GM21528 (cell line): Measurements from ENCODE around the gene TBX10.
"Not testable (repeated sequence)": the region's sequence is repeated elsewhere in the genome, so short reads cannot be mapped to it uniquely, and the experiment has no call there.

Source experiments
- ATAC-seq: cut with Tn5 transposase; IDR thresholded peaks from one replicate; pipeline ENCODE4 v1.9.1; 2021; ENCODE audit warnings: mild to moderate bottlenecking, moderate library complexity; ENCODE audit not compliant: unreplicated experiment, low FRiP score

The TBX10 gene

GRCh38 chr11:67664696-67665540 lies 25.4 kb upstream of the TBX10 start:
- no peak for ATAC-seq

GRCh38 chr11:67664213-67664585 lies 24.6 kb upstream of the TBX10 start:
- ATAC-seq, result no peak

GRCh38 chr11:67663532-67664212 lies 24.1 kb upstream of the TBX10 start:
- no peak for ATAC-seq

DNA sequence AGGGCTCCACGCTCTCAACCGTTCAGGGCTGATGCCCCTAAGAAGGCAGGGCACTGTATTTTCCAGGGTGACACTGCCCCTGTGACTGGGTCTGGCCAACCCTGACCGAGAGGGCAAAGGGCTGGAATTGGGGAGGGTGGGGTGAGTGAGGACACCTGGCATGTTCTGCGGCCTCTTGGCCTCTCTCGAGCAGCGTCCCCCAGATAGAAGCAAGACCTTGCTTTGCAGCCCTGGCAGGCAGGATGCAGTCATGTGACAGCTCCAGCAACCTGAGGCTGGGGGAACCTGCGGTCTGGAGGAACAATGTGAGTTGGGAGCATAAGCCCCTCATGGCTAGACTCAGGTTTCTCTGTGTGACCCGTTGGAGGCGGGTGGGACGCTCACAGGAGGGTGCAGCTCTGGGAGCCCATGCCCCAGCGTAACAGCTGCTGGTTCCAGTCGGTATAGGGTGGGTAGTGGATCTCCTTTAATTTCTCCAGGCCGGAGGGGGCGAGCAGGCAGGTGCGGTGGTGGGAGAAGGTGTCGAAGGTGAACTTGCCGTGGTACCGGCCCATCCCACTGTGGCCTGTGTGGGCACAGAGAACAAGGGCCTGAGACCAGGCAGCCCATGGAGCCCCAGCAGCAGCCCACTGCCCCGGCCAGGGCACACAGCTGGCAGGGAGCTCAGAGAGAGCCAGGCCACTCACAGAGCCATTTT lies 23.4 kb upstream of the TBX10 start:
- no peak for ATAC-seq

DNA sequence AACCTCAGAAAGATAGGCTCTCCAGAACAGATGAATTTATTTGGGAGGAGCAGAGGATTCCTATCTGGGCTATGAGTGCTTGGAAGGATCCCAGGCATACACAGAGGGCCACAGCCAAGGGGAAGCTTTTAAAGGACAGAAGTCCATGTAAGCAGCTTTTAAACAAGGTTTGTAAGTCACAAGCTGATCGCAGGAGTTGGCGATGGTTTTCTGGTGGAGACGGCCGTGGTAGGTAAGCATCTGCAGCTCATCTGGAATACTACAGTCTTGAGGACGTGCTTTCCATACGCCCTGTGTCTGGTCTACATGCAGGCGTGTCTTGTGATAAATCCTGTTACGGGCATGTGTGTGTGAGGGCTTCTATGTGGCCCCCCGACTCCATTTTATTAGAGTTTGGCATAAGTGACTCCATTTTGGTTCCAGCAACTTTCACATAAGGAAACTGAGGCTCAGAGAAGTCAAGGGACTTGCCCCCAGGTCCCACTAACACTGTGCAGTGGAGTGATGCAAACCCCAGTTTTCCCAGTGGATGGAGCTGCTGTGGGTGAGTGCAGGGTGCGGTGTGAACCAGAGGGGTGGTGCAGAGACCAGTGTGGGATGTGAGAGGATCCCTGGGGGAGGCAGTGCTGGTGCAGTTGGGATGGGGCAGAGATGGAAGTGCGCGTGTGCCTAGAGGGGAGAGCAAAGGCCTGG lies 22.7 kb upstream of the TBX10 start:
- no peak for ATAC-seq

DNA sequence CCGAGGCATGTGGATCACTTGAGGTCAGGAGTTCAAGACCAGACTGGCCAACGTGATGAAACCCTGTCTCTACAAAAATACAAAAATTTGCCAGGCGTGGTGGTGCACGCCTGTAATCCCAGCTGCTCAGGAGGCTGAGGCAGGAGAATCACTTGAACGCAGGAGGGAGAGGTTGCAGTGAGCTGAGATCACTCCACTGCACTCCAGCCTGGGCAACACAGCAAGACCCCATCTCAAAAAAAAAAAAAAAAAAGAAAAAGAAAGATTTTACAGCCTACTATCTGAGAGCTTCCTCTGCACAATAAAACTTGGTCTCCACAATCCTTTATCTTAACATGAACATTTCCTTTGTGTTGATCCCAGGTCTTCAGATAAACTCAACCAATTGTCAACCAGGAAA lies 21.2 kb upstream of the TBX10 start:
- not testable (repeated sequence) for ATAC-seq

GRCh38 chr11:67659651-67660165 lies 20.1 kb upstream of the TBX10 start:
- not testable (repeated sequence) for ATAC-seq

DNA sequence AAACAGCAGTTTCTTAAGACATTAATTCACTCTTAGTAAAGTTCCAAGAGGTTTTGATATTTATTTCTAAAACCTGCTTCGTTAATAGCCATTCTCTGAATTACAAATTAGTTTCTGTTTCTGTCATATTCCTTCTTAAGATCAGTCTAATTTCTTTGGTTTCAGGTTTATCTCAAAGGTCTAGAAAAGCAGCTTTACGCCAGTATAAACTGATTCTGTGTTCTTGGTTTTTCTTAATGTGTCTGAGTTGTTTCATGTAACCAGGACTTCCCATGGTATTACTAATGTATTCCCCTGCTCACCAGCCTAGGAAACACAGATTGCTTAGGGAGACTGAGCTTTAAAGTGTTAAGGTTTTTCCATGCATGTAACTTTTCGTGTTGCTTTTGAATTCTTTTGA lies 17.7 kb upstream of the TBX10 start:
- ATAC-seq, result no peak

GRCh38 chr11:67656278-67656922 lies 16.8 kb upstream of the TBX10 start:
- ATAC-seq, result no peak

GRCh38 chr11:67654225-67654624 lies 14.7 kb upstream of the TBX10 start:
- no peak for ATAC-seq

- ATAC-seq, result no peak
These were observed 13.6 kb upstream of the TBX10 start for GRCh38 chr11:67652965-67653845.

- ATAC-seq, result no peak
These were observed 12.6 kb upstream of the TBX10 start for GRCh38 chr11:67651976-67652781.

GRCh38 chr11:67649634-67650510 lies 10.3 kb upstream of the TBX10 start:
- no peak for ATAC-seq

DNA sequence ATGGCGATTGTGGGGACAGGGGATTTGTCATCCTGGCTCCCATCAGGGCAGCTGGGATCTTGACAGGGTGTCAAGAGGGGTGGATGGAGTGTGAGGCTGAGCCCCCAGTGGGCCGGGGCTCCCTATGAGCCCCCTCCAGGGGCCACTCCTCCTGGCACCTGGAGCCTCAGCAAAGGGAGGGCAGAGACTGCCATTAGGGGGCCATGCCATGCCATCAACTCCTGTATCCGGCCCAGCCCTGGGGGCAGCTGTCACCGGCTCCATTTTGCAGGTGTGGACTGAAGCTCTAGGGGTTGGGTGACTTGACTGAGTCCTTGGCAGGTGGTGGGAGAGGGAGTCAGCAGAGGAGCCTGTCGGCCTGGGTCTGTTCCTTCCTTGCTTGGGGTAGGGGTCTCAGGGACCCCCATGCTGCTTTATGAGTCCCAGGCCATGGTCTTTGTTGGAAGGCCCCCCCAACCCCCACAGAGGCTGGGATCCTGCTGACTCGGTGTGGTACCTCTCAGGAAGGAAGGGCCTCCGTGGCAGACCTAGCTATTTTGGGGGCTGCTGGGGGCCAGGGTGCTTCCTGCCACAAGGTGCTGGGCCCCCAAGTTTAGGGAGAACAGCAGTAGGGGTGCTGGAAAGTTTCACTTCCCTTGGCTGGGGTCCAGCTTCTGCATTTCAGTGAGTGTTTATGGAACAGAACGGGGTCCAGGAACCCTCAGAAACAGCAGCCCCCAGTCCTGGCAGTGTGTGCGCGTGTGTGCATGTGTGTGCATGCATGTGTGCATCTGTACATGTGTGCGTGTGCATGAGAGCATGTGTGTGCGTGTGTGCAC lies 9.4 kb upstream of the TBX10 start:
- no peak for ATAC-seq

DNA sequence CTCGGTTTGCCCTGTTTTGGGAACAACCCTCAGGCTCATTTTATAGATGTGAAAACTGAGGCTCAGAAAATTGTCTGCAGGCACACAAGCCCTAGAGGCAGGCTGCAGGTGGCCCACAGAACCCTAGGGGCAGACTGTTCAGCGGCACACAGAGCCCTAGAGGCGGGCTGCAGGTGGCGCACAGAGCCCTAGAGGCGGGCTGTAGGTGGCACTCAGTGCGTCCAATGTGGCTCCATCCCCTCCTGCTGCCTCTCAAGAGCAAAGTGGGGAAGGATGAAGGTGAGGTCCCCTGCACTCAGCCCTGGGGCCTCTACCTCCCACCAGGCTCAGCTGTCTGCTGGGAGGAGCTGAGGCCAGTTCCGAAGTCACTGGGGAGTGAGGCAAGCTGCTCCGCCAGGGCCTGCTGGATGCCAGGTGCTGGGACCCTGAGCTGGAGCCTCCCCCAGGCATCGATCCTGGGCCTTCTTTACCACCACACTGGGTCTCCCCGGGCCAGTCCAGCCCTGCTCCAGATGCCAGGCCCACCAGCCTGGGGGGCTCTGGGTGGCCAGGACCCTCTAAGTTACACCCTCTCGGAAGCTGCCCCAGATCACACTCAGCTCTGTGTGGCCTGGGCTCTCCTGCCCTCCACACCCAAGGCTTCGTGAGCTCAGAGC lies 8.7 kb upstream of the TBX10 start:
- ATAC-seq, result no peak

- no peak for ATAC-seq
These were observed 7.9 kb upstream of the TBX10 start for GRCh38 chr11:67647471-67647870.
